ENCODE data around the gene CCDC121. TPM values are rescaled to one million over a fixed set of nuclear protein-coding genes. Genes with fewer than 3 reads are reported as not detected.
"Not testable (repeated sequence)": the region's sequence is repeated elsewhere in the genome, so short reads cannot be mapped to it uniquely, and the experiment has no call there.

Gene CCDC121
- total RNA-seq, 1 donor: 1.1 TPM

- no peaks in the 10 kb centered on the region for H3K27me3 ChIP-seq (ENCODE audit: insufficient read depth, low read length)
- H3K4me3 ChIP-seq (ENCODE audit: insufficient read depth, low read length): no peak overlapping the region
- no peak for TF ChIP-seq CTCF (IDR thresholded peaks at IDR 0.05; ENCODE audit: extremely low read depth, low read depth, low read length)
- peaks cover 50% of the 10 kb centered on the region for H3K36me3 ChIP-seq (ENCODE audit: insufficient read depth, low read length)
- H3K79me2 ChIP-seq (ENCODE audit: insufficient read depth, low read length): peaks cover 28% of the 10 kb centered on the region
- H2AFZ ChIP-seq (ENCODE audit: low read length): no peak overlapping the region
- no peaks in the 10 kb centered on the region for H3K4me1 ChIP-seq (ENCODE audit: insufficient read depth, low read length)
- H3K27ac ChIP-seq (ENCODE audit: low read depth, low read length): no peak overlapping the region
- no peak for DNase-seq (ENCODE audit: insufficient read length, low spot score, missing footprints)
- H3K9me3 ChIP-seq (ENCODE audit: low read depth, low read length): no peaks in the 10 kb centered on the region
- H4K20me1 ChIP-seq (ENCODE audit: insufficient read depth, low read length): peaks cover 2% of the 10 kb centered on the region
- no peak overlapping the region for H3K4me2 ChIP-seq (ENCODE audit: insufficient read depth, low read length)
These were observed 14.8 kb downstream of the CCDC121 start for GRCh38 chr2:27613985-27614384.

GRCh38 chr2:27606611-27607010 is 22.2 kb downstream of the CCDC121 start:
- H3K27me3 ChIP-seq (ENCODE audit: insufficient read depth, low read length): no peaks in the 10 kb centered on the region
- peak overlapping the region; percentile 91 for H3K27ac ChIP-seq (ENCODE audit: low read depth, low read length)
- DNase-seq (ENCODE audit: insufficient read length, low spot score, missing footprints): peak; percentile 90
- H3K79me2 ChIP-seq (ENCODE audit: insufficient read depth, low read length): peaks cover 31% of the 10 kb centered on the region
- no peak overlapping the region for H3K4me3 ChIP-seq (ENCODE audit: insufficient read depth, low read length)
- no peaks in the 10 kb centered on the region for H3K9me3 ChIP-seq (ENCODE audit: low read depth, low read length)
- peaks cover 49% of the 10 kb centered on the region for H3K36me3 ChIP-seq (ENCODE audit: insufficient read depth, low read length)
- H3K4me2 ChIP-seq (ENCODE audit: insufficient read depth, low read length): peak overlapping the region; percentile 53
- H3K4me1 ChIP-seq (ENCODE audit: insufficient read depth, low read length): peaks cover 6% of the 10 kb centered on the region
- H4K20me1 ChIP-seq (ENCODE audit: insufficient read depth, low read length): no peaks in the 10 kb centered on the region
- TF ChIP-seq CTCF (IDR thresholded peaks at IDR 0.05; ENCODE audit: extremely low read depth, low read depth, low read length): no peak
- no peak overlapping the region for H2AFZ ChIP-seq (ENCODE audit: low read length)

DNA sequence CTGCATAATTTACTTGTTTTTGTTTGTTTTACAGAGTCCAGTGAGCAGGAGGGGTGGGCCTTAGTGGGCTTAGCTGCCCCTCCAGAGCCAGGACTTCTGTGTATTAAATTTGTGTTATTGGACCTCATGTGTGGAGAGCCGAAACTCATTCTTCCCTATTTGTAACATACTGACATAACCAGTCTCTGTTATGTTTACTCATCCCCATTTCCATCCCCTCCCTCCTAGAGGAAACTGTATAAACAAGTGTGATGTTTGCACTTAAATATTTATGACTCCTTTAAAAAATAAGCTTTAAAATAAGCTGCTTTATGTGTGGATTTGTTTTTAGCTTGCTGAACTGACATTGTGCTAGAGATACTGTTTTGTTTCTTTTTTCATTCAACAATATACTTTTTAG is 32.2 kb downstream of the CCDC121 start:
- Histone ChIP-seq H3K79me2 (ENCODE audit: insufficient read depth, low read length) (peaks cover 89% of the 10 kb centered on the region), H3K27ac (ENCODE audit: low read depth, low read length) (no peak overlapping the region), H3K36me3 (ENCODE audit: insufficient read depth, low read length) (peaks cover 15% of the 10 kb centered on the region), H3K4me1 (ENCODE audit: insufficient read depth, low read length) (peaks cover 12% of the 10 kb centered on the region), H3K9me3 (ENCODE audit: low read depth, low read length) (no peaks in the 10 kb centered on the region), H3K27me3 (ENCODE audit: insufficient read depth, low read length) (no peaks in the 10 kb centered on the region), H3K4me2 (ENCODE audit: insufficient read depth, low read length) (no peak overlapping the region), H3K4me3 (ENCODE audit: insufficient read depth, low read length) (no peak overlapping the region), H2AFZ (ENCODE audit: low read length) (no peak overlapping the region), H4K20me1 (ENCODE audit: insufficient read depth, low read length) (peaks cover 27% of the 10 kb centered on the region)
- TF ChIP-seq CTCF (IDR thresholded peaks at IDR 0.05; ENCODE audit: extremely low read depth, low read depth, low read length): no peak
- no peak for DNase-seq (ENCODE audit: insufficient read length, low spot score, missing footprints)

- H3K79me2 ChIP-seq (ENCODE audit: insufficient read depth, low read length): peaks cover 92% of the 10 kb centered on the region
- not testable (repeated sequence) for H3K27me3 ChIP-seq (ENCODE audit: insufficient read depth, low read length); DNase-seq (ENCODE audit: insufficient read length, low spot score, missing footprints); H2AFZ ChIP-seq (ENCODE audit: low read length); H3K27ac ChIP-seq (ENCODE audit: low read depth, low read length); H3K4me3 ChIP-seq (ENCODE audit: insufficient read depth, low read length); H3K9me3 ChIP-seq (ENCODE audit: low read depth, low read length); H3K4me2 ChIP-seq (ENCODE audit: insufficient read depth, low read length)
- peaks cover 29% of the 10 kb centered on the region for H4K20me1 ChIP-seq (ENCODE audit: insufficient read depth, low read length)
- H3K36me3 ChIP-seq (ENCODE audit: insufficient read depth, low read length): peaks cover 10% of the 10 kb centered on the region
- H3K4me1 ChIP-seq (ENCODE audit: insufficient read depth, low read length): peaks cover 12% of the 10 kb centered on the region
These were observed 33.4 kb downstream of the CCDC121 start for GRCh38 chr2:27595412-27595811.

- H3K27me3 ChIP-seq (ENCODE audit: insufficient read depth, low read length); H3K27ac ChIP-seq (ENCODE audit: low read depth, low read length); H3K36me3 ChIP-seq (ENCODE audit: insufficient read depth, low read length); H3K9me3 ChIP-seq (ENCODE audit: low read depth, low read length); H3K4me3 ChIP-seq (ENCODE audit: insufficient read depth, low read length); H2AFZ ChIP-seq (ENCODE audit: low read length); DNase-seq (ENCODE audit: insufficient read length, low spot score, missing footprints); H3K4me2 ChIP-seq (ENCODE audit: insufficient read depth, low read length): not testable (repeated sequence)
- Histone ChIP-seq H3K79me2 (ENCODE audit: insufficient read depth, low read length) (peaks cover 92% of the 10 kb centered on the region), H3K4me1 (ENCODE audit: insufficient read depth, low read length) (peaks cover 12% of the 10 kb centered on the region), H4K20me1 (ENCODE audit: insufficient read depth, low read length) (peaks cover 24% of the 10 kb centered on the region)
These were observed 34.6 kb downstream of the CCDC121 start for GRCh38 chr2:27594020-27594703.

Data from osteoblast (primary cell).